ENCODE measurements around the gene ZNF154. TPM values are rescaled to one million over a fixed set of nuclear protein-coding genes. Genes with fewer than 3 reads are reported as not detected.

The ZNF154 gene
- total and polyA plus RNA-seq, 2 of the 4 experiments (the other 2 are of a cell fraction): 2.2 to 2.9 TPM

DNA sequence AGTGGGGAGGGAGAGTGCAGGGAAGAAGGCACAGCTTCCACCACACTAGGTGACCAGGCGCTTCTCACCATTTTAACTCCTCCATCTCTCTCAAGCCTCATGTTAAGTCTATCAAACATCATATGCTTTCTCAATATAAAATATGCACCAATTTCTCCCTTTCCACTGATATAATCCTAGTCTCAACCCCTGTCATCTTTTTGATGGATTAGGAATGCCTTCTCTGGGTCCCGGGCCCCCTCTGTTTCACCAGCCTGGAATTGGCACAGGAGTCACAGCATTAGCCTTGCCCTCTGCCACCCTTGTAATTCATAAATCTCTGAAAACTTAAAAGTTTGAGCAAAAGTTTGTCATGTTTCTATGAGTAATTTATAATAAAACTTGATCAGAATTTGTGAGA, 40.4 kb downstream of the ZNF154 start, which contains the start of gene ZSCAN4:
TSS of gene ZSCAN4 (plus strand) at position 301 of the 400 bp plus-strand sequence. CDS start 7,211 bp downstream, outside the sequence.
- Histone ChIP-seq H3K9me3 (ENCODE audit: control insufficient read depth, insufficient read depth, low read length) (no peaks in the 10 kb centered on the region), H2BK5ac (ENCODE audit: low read depth, low read length, poor library complexity, severe bottlenecking) (no peak within 1 kb of the TSS), H2BK20ac (ENCODE audit: low read depth, low read length) (no peak within 1 kb of the TSS), H3K4me3 (ENCODE audit: insufficient read depth, low read depth, low read length) (no peak within 1 kb of the TSS), H3K27ac (ENCODE audit: insufficient read depth, low read length) (no peak within 1 kb of the TSS), H3K18ac (ENCODE audit: low read depth, low read length) (no peak within 1 kb of the TSS), H2AK9ac (replicated peaks; ENCODE audit: low read depth, low read length, poor library complexity) (no peak within 1 kb of the TSS), H3K56ac (ENCODE audit: extremely low read depth, insufficient read depth, low read length) (no peak within 1 kb of the TSS), H3K9ac (ENCODE audit: low read depth, low read length) (no peak within 1 kb of the TSS), H2BK120ac (ENCODE audit: low read depth, low read length) (no peak within 1 kb of the TSS), H3K36me3 (ENCODE audit: control insufficient read depth, insufficient read depth, low read length) (no peaks in the 10 kb centered on the region), H3K4ac (ENCODE audit: low read depth, low read length) (no peak within 1 kb of the TSS), H4K20me1 (ENCODE audit: insufficient read depth, low read length) (no peaks in the 10 kb centered on the region), H4K5ac (ENCODE audit: low read depth, low read length) (no peak within 1 kb of the TSS), H3K9me1 (ENCODE audit: insufficient read depth, low read length) (no peaks in the 10 kb centered on the region), H3K4me2 (ENCODE audit: low read depth, low read length) (no peak within 1 kb of the TSS), H3K79me1 (ENCODE audit: low read depth in 1 of 2, low read length in 2 of 2) (no peaks in the 10 kb centered on the region), H3K4me1 (ENCODE audit: control insufficient read depth, insufficient read depth, low read length) (no peaks in the 10 kb centered on the region), H3K14ac (replicated peaks; ENCODE audit: low read depth, low read length) (no peak within 1 kb of the TSS), H3K23ac (ENCODE audit: low read depth, low read length) (no peak within 1 kb of the TSS), H4K91ac (ENCODE audit: insufficient read depth, low read depth, low read length) (no peak within 1 kb of the TSS), H2AFZ (replicated peaks; ENCODE audit: low read length, poor library complexity) (peak within 1 kb of the TSS; percentile 29), H2AK5ac (ENCODE audit: low read depth, low read length) (no peak within 1 kb of the TSS), H3K27me3 (ENCODE audit: control insufficient read depth, insufficient read depth, low read length) (no peaks in the 10 kb centered on the region; the same call in 1 of the 2 replicates), H2BK15ac (ENCODE audit: low read depth, low read length) (no peak within 1 kb of the TSS), H4K8ac (ENCODE audit: low read depth in 2 of 2, low read length in 2 of 2) (no peak within 1 kb of the TSS)
- ATAC-seq (ENCODE audit: low read depth) (no peak), DNase-seq (no peak)
- ChIA-PET CTCF (no interaction called here), POLR2A (ENCODE audit: unreplicated experiment) (no interaction called here)
- TF ChIP-seq POLR2A (IDR thresholded peaks at IDR 0.05; ENCODE audit: low read depth, low read length) (no peak), FOS (IDR thresholded peaks at IDR 0.05; ENCODE audit: low read depth, low read length) (no peak), NFE2L2 (IDR thresholded peaks at IDR 0.05; ENCODE audit: low read depth, low read length) (no peak), CHD1 (IDR thresholded peaks at IDR 0.05; ENCODE audit: low read depth, low read length) (no peak), RAD21 (IDR thresholded peaks at IDR 0.05; ENCODE audit: low read length) (no peak), RFX5 (IDR thresholded peaks at IDR 0.05; ENCODE audit: low read depth, low read length) (no peak), BHLHE40 (IDR thresholded peaks at IDR 0.05; ENCODE audit: low read depth, low read length) (no peak), MAZ (IDR thresholded peaks at IDR 0.05; ENCODE audit: borderline replicate concordance, low read depth, low read length) (no peak), CEBPB (IDR thresholded peaks at IDR 0.05; ENCODE audit: low read depth, low read length) (no peak), MAFK (IDR thresholded peaks at IDR 0.05; ENCODE audit: low read depth, low read length) (no peak), RCOR1 (IDR thresholded peaks at IDR 0.05; ENCODE audit: insufficient replicate concordance, low read length) (no peak), SMC3 (IDR thresholded peaks at IDR 0.05; ENCODE audit: low read depth, low read length) (no peak), MXI1 (IDR thresholded peaks at IDR 0.05; ENCODE audit: borderline replicate concordance, low read depth, low read length) (no peak)
- TF ChIP-seq, protein P1, sequence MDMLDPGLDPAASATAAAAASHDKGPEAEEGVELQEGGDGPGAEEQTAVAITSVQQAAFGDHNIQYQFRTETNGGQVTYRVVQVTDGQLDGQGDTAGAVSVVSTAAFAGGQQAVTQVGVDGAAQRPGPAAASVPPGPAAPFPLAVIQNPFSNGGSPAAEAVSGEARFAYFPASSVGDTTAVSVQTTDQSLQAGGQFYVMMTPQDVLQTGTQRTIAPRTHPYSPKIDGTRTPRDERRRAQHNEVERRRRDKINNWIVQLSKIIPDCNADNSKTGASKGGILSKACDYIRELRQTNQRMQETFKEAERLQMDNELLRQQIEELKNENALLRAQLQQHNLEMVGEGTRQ (IDR thresholded peaks at IDR 0.05; ENCODE audit: low read depth, low read length): no peak
- TF ChIP-seq, protein P2, sequence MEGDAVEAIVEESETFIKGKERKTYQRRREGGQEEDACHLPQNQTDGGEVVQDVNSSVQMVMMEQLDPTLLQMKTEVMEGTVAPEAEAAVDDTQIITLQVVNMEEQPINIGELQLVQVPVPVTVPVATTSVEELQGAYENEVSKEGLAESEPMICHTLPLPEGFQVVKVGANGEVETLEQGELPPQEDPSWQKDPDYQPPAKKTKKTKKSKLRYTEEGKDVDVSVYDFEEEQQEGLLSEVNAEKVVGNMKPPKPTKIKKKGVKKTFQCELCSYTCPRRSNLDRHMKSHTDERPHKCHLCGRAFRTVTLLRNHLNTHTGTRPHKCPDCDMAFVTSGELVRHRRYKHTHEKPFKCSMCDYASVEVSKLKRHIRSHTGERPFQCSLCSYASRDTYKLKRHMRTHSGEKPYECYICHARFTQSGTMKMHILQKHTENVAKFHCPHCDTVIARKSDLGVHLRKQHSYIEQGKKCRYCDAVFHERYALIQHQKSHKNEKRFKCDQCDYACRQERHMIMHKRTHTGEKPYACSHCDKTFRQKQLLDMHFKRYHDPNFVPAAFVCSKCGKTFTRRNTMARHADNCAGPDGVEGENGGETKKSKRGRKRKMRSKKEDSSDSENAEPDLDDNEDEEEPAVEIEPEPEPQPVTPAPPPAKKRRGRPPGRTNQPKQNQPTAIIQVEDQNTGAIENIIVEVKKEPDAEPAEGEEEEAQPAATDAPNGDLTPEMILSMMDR (conservative IDR thresholded peaks at IDR 0.05; ENCODE audit: low read depth, low read length): no peak
- TF ChIP-seq, protein P3, sequence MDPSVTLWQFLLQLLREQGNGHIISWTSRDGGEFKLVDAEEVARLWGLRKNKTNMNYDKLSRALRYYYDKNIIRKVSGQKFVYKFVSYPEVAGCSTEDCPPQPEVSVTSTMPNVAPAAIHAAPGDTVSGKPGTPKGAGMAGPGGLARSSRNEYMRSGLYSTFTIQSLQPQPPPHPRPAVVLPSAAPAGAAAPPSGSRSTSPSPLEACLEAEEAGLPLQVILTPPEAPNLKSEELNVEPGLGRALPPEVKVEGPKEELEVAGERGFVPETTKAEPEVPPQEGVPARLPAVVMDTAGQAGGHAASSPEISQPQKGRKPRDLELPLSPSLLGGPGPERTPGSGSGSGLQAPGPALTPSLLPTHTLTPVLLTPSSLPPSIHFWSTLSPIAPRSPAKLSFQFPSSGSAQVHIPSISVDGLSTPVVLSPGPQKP (IDR thresholded peaks at IDR 0.05; ENCODE audit: borderline replicate concordance, low read depth, low read length): no peak
- WGBS, 2 experiments (ENCODE audit: extremely low coverage in 2 of 2, insufficient read length in 1 of 2): no CpG with 5 or more reads among the region's 2 CpGs
- in situ Hi-C loops (cut with MboI; ENCODE audit: low sequenced_read_pairs): no loop called here
- intact Hi-C loops (cut with micrococcal nuclease): no loop called here
- no TSS peak for BruUV-seq (replicated peaks)
- dilution Hi-C loops (cut with HindIII; ENCODE audit: low sequenced_read_pairs, unreplicated experiment): no loop called here
